GM10266 (cell line): ENCODE results near the gene TJP1.
"Not testable (repeated sequence)": the region's sequence is repeated elsewhere in the genome, so short reads cannot be mapped to it uniquely, and the experiment has no call there.

Experiments used
- DNase-seq: peaks from one replicate; pipeline ENCODE4 v3.0.0; 2012; ENCODE audit errors: extremely low spot score
- CTCF ChIP-seq: IDR thresholded peaks from 2 replicates; pipeline ENCODE4 v1.5.1; 2012; ENCODE audit warnings: mild to moderate bottlenecking, low read depth; ENCODE audit not compliant: control insufficient read depth, insufficient read depth; ENCODE audit errors: missing control alignments

TJP1 gene

GRCh38 chr15:29708519-29708918 lies 113.7 kb downstream of the TJP1 start:
- no peak for DNase-seq
- no peak for TF ChIP-seq CTCF

- no peak for TF ChIP-seq CTCF
- no peak for DNase-seq
Observed at GRCh38 chr15:29704950-29705597, 117.2 kb downstream of the TJP1 start.

GRCh38 chr15:29701151-29701550 lies 121.1 kb downstream of the TJP1 start:
- DNase-seq, result no peak
- TF ChIP-seq CTCF, result no peak

GRCh38 chr15:29700296-29700695 lies 122.0 kb downstream of the TJP1 start:
- TF ChIP-seq CTCF, result no peak
- no peak for DNase-seq

- no peak for DNase-seq
- no peak for TF ChIP-seq CTCF
Observed at GRCh38 chr15:29699791-29700190, 122.5 kb downstream of the TJP1 start.

GRCh38 chr15:29698030-29698701 lies 124.1 kb downstream of the TJP1 start:
- DNase-seq, result no peak
- TF ChIP-seq CTCF, result no peak

- no peak for TF ChIP-seq CTCF
- no peak for DNase-seq
Observed at GRCh38 chr15:29696950-29697738, 125.1 kb downstream of the TJP1 start.

- DNase-seq, result not testable (repeated sequence)
Observed at GRCh38 chr15:29696506-29696905, 125.8 kb downstream of the TJP1 start.
